HFF-Myc (cell line): Measurements from ENCODE around the gene TMEM144.

Experiments
- DNase-seq: peaks from one replicate; pipeline ENCODE4 v3.0.0-alpha.2; 2011; ENCODE audit warnings: low read depth; ENCODE audit errors: extremely low read depth
- H3K4me3 ChIP-seq: replicated peaks from 2 replicates; pipeline ENCODE4 v1.5.1; 2011; ENCODE audit warnings: low read depth, mild to moderate bottlenecking, control low read depth, low read length
- CTCF ChIP-seq: IDR thresholded peaks from 2 replicates; pipeline ENCODE4 v1.5.1; 2012; ENCODE audit warnings: mild to moderate bottlenecking, low read depth, low read length, control low read depth; ENCODE audit errors: missing control alignments

The TMEM144 gene

GRCh38 chr4:158168606-158169005, 41.7 kb upstream of the TMEM144 start:
- peak overlapping the region; percentile 47 for H3K4me3 ChIP-seq
- DNase-seq, result no peak
- TF ChIP-seq CTCF, result no peak

GRCh38 chr4:158169506-158169905, 40.8 kb upstream of the TMEM144 start:
- H3K4me3 ChIP-seq, result peak overlapping the region; percentile 47
- DNase-seq, result no peak
- TF ChIP-seq CTCF, result no peak

GRCh38 chr4:158169931-158170690, 40.2 kb upstream of the TMEM144 start:
- TF ChIP-seq CTCF, result no peak
- DNase-seq, result no peak
- H3K4me3 ChIP-seq, result peak overlapping the region; percentile 47

- DNase-seq, result no peak
- peak; percentile 62 for TF ChIP-seq CTCF
- peak overlapping the region; percentile 47 for H3K4me3 ChIP-seq
Measured at GRCh38 chr4:158170691-158171561, 39.4 kb upstream of the TMEM144 start.

- peak; percentile 63 for TF ChIP-seq CTCF
- peak; percentile 51 for DNase-seq
- H3K4me3 ChIP-seq, result peak within 1 kb of the TSS; percentile 47
Measured at GRCh38 chr4:158172261-158173258, 37.7 kb upstream of the TMEM144 start, which contains the start of gene GASK1B. Gene GASK1B (minus strand): TSS chr4:158173025. CDS start chr4:158171375, 1,650 bp downstream.

- H3K4me3 ChIP-seq, result no peak overlapping the region
- TF ChIP-seq CTCF, result no peak
- no peak for DNase-seq
Measured at GRCh38 chr4:158176108-158176507, 34.2 kb upstream of the TMEM144 start.
